Neural progenitor cell (in vitro differentiated cells): ENCODE results near the gene HES4. TPM values are rescaled to one million over a fixed set of nuclear protein-coding genes. Genes with fewer than 3 reads are reported as not detected.

Experiments used
- DNase-seq: peaks from one replicate; pipeline ENCODE4 v3.0.0-alpha.2; 2016; ENCODE audit warnings: low spot score
- H2AFZ ChIP-seq: fragments of 200-600 bp; sonication (generic); replicated peaks from 2 replicates; pipeline ENCODE4 v1.6.1; 2016; ENCODE audit warnings: antibody characterized with exemption
- H3F3A ChIP-seq: fragments of 200-600 bp; sonication (generic); 2 replicates; pipeline ENCODE4 v1.6.1; 2016; ENCODE audit warnings: antibody characterized with exemption, low read depth
- H3K27ac ChIP-seq: fragments of 200-600 bp; sonication (generic); 2 replicates; pipeline ENCODE4 v1.5.1; 2016; ENCODE audit warnings: mild to moderate bottlenecking
- H3K27me3 ChIP-seq: fragments of 200-600 bp; sonication (generic); 2 replicates; pipeline ENCODE4 v1.6.1; 2016; ENCODE audit warnings: mild to moderate bottlenecking, moderate library complexity
- H3K36me3 ChIP-seq: fragments of 200-600 bp; sonication (generic); 2 replicates; pipeline ENCODE4 v1.5.1; 2016
- H3K4me1 ChIP-seq: fragments of 200-600 bp; sonication (generic); 2 replicates; pipeline ENCODE4 v1.6.1; 2016; ENCODE audit warnings: mixed run types
- H3K4me2 ChIP-seq: fragments of 200-600 bp; sonication (generic); 2 replicates; pipeline ENCODE4 v1.6.1; 2016
- H3K4me3 ChIP-seq: fragments of 200-600 bp; sonication (generic); 2 replicates; pipeline ENCODE4 v1.5.1; 2016
- H3K79me2 ChIP-seq: fragments of 200-600 bp; sonication (generic); 2 replicates; pipeline ENCODE4 v1.6.1; 2016; ENCODE audit warnings: low read depth
- H3K9ac ChIP-seq: fragments of 200-600 bp; sonication (generic); 2 replicates; pipeline ENCODE4 v1.6.1; 2016
- H3K9me3 ChIP-seq: fragments of 200-600 bp; sonication (generic); 2 replicates; pipeline ENCODE4 v1.5.1; 2016; ENCODE audit warnings: low read depth
- H4K20me1 ChIP-seq: fragments of 200-600 bp; sonication (generic); 2 replicates; pipeline ENCODE4 v1.6.1; 2016; ENCODE audit warnings: low read depth
- H3K27ac Mint-ChIP-seq: 3 replicates; pipeline ENCODE4 v1.8.0; 2021; ENCODE audit warnings: mixed read lengths
- H3K27me3 Mint-ChIP-seq: 2 replicates; pipeline ENCODE4 v1.8.0; 2022; ENCODE audit warnings: low read depth, mild to moderate bottlenecking, inconsistent platforms, moderate library complexity, mixed read lengths; ENCODE audit not compliant: insufficient read depth
- H3K36me3 Mint-ChIP-seq: 3 replicates; pipeline ENCODE4 v1.8.0; 2021; ENCODE audit warnings: mixed read lengths
- H3K4me1 Mint-ChIP-seq: 3 replicates; pipeline ENCODE4 v1.8.0; 2021; ENCODE audit warnings: mixed read lengths
- H3K4me3 Mint-ChIP-seq: 3 replicates; pipeline ENCODE4 v1.8.0; 2021; ENCODE audit warnings: mild to moderate bottlenecking, moderate library complexity, mixed read lengths
- H3K9me3 Mint-ChIP-seq: 3 replicates; pipeline ENCODE4 v1.8.0; 2020; ENCODE audit warnings: mixed read lengths
- CTCF ChIP-seq: fragments of 200-600 bp; sonication (generic); IDR thresholded peaks from 2 replicates; pipeline ENCODE4 v1.5.1; 2017; ENCODE audit warnings: antibody characterized with exemption, mild to moderate bottlenecking
- EZH2 ChIP-seq: fragments of 200-600 bp; sonication (generic); IDR thresholded peaks from 2 replicates; pipeline ENCODE4 v1.6.1; 2017; ENCODE audit warnings: antibody characterized with exemption, mild to moderate bottlenecking, moderate library complexity
- EZH2phosphoT487 ChIP-seq: fragments of 200-600 bp; sonication (generic); IDR thresholded peaks from 2 replicates; pipeline ENCODE4 v1.6.1; 2017; ENCODE audit warnings: antibody characterized with exemption
- total RNA-seq: library from RNA; depleted of rRNA; stranded (reverse); fragments of >200 nt; gene quantifications from 2 replicates; pipeline ENCODE4 v1.2.3, GENCODE V29; 2015; ENCODE audit warnings: low replicate concordance

HES4 gene
- total RNA-seq, 1 donor from 2014 or later = 7.6 TPM

DNA sequence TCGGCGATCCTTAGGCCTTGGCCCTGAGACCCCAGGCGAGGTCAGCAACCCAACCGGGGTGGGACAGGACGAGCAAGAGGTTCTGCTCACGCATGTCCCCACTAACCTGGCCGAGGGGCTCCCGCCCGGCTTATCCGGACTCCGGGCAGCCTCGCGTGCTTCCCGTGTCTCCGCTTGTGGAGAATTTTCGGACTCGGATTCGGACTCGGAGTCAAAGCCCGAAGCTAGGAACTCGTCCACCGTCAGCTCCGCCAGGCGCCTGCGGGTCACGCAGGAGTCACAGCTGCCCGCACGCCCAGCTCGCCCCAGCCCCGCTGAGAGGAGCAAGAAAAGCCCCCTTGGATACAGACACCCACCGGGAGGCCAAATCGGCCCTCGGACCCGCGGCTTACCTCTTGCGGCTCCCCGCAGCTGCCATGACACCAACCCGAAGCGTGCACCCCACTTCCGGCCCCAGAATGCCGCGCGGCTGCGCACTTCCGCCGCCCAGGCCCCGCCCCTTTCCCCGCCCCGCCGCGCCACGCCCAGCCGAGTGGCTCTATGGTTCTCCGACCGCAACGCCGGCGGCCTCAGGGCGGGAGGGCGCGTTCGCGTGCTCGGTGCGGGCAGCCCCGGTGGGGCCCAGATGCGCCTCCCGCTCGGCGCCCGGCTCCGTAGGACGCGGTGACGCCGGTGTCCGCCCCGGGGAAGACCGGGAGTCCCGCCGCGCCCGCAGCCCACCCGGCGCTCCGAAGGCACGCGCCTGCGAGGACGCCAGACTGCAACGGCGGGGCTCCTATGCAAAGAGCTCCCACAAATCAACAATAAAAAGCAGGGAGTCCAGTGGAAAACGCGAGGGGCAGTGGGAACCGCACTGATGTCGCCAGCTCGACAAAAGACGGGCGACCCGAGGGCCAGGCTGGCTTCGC lies 40.8 kb downstream of the HES4 start, which contains the start of gene NOC2L:
Gene NOC2L, minus strand, starts transcription at position 434 of the 908 bp plus-strand sequence. Its CDS starts 16 bp downstream, at position 418.
- H3K4me3 Mint-ChIP-seq = peak within 1 kb of the TSS; percentile 94
- Histone ChIP-seq H3K27me3 (peaks cover 30% of the 10 kb centered on the region), H3K27ac (no peak within 1 kb of the TSS), H3K4me1 (peaks cover 4% of the 10 kb centered on the region), H3K4me2 (peak within 1 kb of the TSS; percentile 97), H3K9ac (peak within 1 kb of the TSS; percentile 90), H4K20me1 (peaks cover 28% of the 10 kb centered on the region), H3F3A (no peaks in the 10 kb centered on the region), H3K36me3 (no peaks in the 10 kb centered on the region), H3K79me2 (peaks cover 22% of the 10 kb centered on the region), H3K9me3 (no peaks in the 10 kb centered on the region), H2AFZ (no peak within 1 kb of the TSS), H3K4me3 (peak within 1 kb of the TSS; percentile 87)
- peaks cover 9% of the 10 kb centered on the region for H3K27me3 Mint-ChIP-seq
- peak; percentile 94 for DNase-seq
- H3K4me1 Mint-ChIP-seq = peaks cover 8% of the 10 kb centered on the region
- no peak for TF ChIP-seq CTCF
- no peak for TF ChIP-seq EZH2
- no peak for TF ChIP-seq EZH2phosphoT487
- H3K9me3 Mint-ChIP-seq = no peaks in the 10 kb centered on the region
- peaks cover 12% of the 10 kb centered on the region for H3K36me3 Mint-ChIP-seq
- peak within 1 kb of the TSS; percentile 57 for H3K27ac Mint-ChIP-seq

GRCh38 chr1:956636-957035 lies 43.3 kb downstream of the HES4 start:
- Mint-ChIP-seq H3K9me3 (no peaks in the 10 kb centered on the region), H3K4me1 (peaks cover 8% of the 10 kb centered on the region), H3K27ac (no peak overlapping the region), H3K36me3 (peaks cover 12% of the 10 kb centered on the region), H3K27me3 (peaks cover 8% of the 10 kb centered on the region), H3K4me3 (peak overlapping the region; percentile 27)
- Histone ChIP-seq H3K9me3 (no peaks in the 10 kb centered on the region), H3F3A (no peaks in the 10 kb centered on the region), H2AFZ (no peak overlapping the region), H3K27ac (no peak overlapping the region), H3K27me3 (peaks cover 25% of the 10 kb centered on the region), H3K79me2 (peaks cover 22% of the 10 kb centered on the region), H3K4me1 (peaks cover 4% of the 10 kb centered on the region), H3K36me3 (no peaks in the 10 kb centered on the region), H4K20me1 (peaks cover 34% of the 10 kb centered on the region), H3K4me3 (no peak overlapping the region), H3K9ac (no peak overlapping the region), H3K4me2 (no peak overlapping the region)
- no peak for TF ChIP-seq CTCF
- TF ChIP-seq EZH2phosphoT487 = no peak
- no peak for TF ChIP-seq EZH2
- no peak for DNase-seq

- Mint-ChIP-seq H3K27me3 (peaks cover 9% of the 10 kb centered on the region), H3K4me3 (no peak overlapping the region), H3K27ac (no peak overlapping the region), H3K36me3 (peaks cover 19% of the 10 kb centered on the region), H3K4me1 (peaks cover 11% of the 10 kb centered on the region), H3K9me3 (no peaks in the 10 kb centered on the region)
- Histone ChIP-seq H3K79me2 (peaks cover 22% of the 10 kb centered on the region), H3F3A (no peaks in the 10 kb centered on the region), H3K9ac (no peak overlapping the region), H3K4me1 (peaks cover 4% of the 10 kb centered on the region), H3K27ac (no peak overlapping the region), H3K27me3 (peaks cover 14% of the 10 kb centered on the region), H3K4me3 (no peak overlapping the region), H3K4me2 (no peak overlapping the region), H2AFZ (no peak overlapping the region), H3K9me3 (no peaks in the 10 kb centered on the region), H3K36me3 (no peaks in the 10 kb centered on the region), H4K20me1 (peaks cover 38% of the 10 kb centered on the region)
- no peak for DNase-seq
- TF ChIP-seq EZH2 = no peak
- no peak for TF ChIP-seq CTCF
- TF ChIP-seq EZH2phosphoT487 = no peak
Observed at GRCh38 chr1:955474-955873, 44.4 kb downstream of the HES4 start.
